OCI-LY7 (cell line): Measurements from ENCODE around the gene SEMA3G. TPM values are rescaled to one million over a fixed set of nuclear protein-coding genes. Genes with fewer than 3 reads are reported as not detected.

Experiments used
- BruUV-seq: library from RNA; stranded (reverse); fragments of 400-500 nt; replicated peaks from 2 replicates; lab custom pipeline; 2021; lab: Mats Ljungman, UMichigan
- CTCF ChIA-PET: fragments of 300-600 bp; sonication (Branson Sonifier 250); formaldehyde crosslinking; loops from one replicate; lab custom pipeline; 2022; ENCODE audit warnings: antibody characterized with exemption; ENCODE audit not compliant: unreplicated experiment; lab: Charles Lee
- POLR2A ChIA-PET: fragments of 300-600 bp; sonication (Branson Sonifier 250); formaldehyde crosslinking; loops from one replicate; lab custom pipeline; 2022; ENCODE audit warnings: antibody characterized with exemption; lab: Charles Lee
- DNase-seq: peaks from one replicate; pipeline ENCODE4 v3.0.0-alpha.2; 2015; ENCODE audit warnings: low spot score
- H2AFZ ChIP-seq: fragments of 200-600 bp; sonication (generic), shearing (Covaris generic); 2 replicates; pipeline ENCODE4 v1.6.1; 2014; ENCODE audit warnings: mild to moderate bottlenecking, antibody characterized with exemption, low read length, moderate library complexity
- H3K27ac ChIP-seq: fragments of 200-600 bp; sonication (generic); 2 replicates; pipeline ENCODE4 v1.5.1; 2014; ENCODE audit warnings: mixed run types, low read depth, mild to moderate bottlenecking, moderate library complexity, low read length, inconsistent platforms; ENCODE audit not compliant: poor library complexity, severe bottlenecking
- H3K36me3 ChIP-seq: fragments of 200-600 bp; sonication (generic); 2 replicates; pipeline ENCODE4 v1.6.1; 2014; ENCODE audit warnings: mild to moderate bottlenecking, antibody characterized with exemption, low read length, moderate library complexity, mixed read lengths; ENCODE audit not compliant: insufficient read depth
- H3K4me1 ChIP-seq: fragments of 200-600 bp; sonication (generic); 2 replicates; pipeline ENCODE4 v1.5.1; 2014; ENCODE audit warnings: mild to moderate bottlenecking, low read length; ENCODE audit not compliant: insufficient read depth, poor library complexity, severe bottlenecking
- H3K4me2 ChIP-seq: fragments of 200-600 bp; sonication (generic); 2 replicates; pipeline ENCODE4 v1.6.1; 2014; ENCODE audit warnings: mild to moderate bottlenecking, low read length
- H3K4me3 ChIP-seq: fragments of 200-600 bp; sonication (generic); 2 replicates; pipeline ENCODE4 v1.5.1; 2014; ENCODE audit warnings: mild to moderate bottlenecking, low read depth, low read length; ENCODE audit not compliant: poor library complexity, severe bottlenecking
- H3K79me2 ChIP-seq: fragments of 200-600 bp; sonication (generic); 2 replicates; pipeline ENCODE4 v1.6.1; 2016; ENCODE audit warnings: low read depth, mild to moderate bottlenecking, low read length, moderate library complexity, mixed read lengths; ENCODE audit not compliant: insufficient read depth
- H3K9me2 ChIP-seq: fragments of 200-600 bp; sonication (generic); 2 replicates; pipeline ENCODE4 v1.6.1; 2016; ENCODE audit warnings: mild to moderate bottlenecking, low read length, mixed read lengths; ENCODE audit not compliant: insufficient read depth
- H3K9me3 ChIP-seq: fragments of 200-600 bp; sonication (generic); 2 replicates; pipeline ENCODE4 v1.6.1; 2014; ENCODE audit warnings: mild to moderate bottlenecking, mixed run types, low read length, mixed read lengths
- H4K20me1 ChIP-seq: fragments of 200-600 bp; sonication (generic); 2 replicates; pipeline ENCODE4 v1.6.1; 2014; ENCODE audit warnings: mild to moderate bottlenecking, antibody characterized with exemption, low read length, moderate library complexity, mixed read lengths; ENCODE audit not compliant: insufficient read depth
- EZH2phosphoT487 ChIP-seq: fragments of 200-600 bp; sonication (generic); IDR thresholded peaks from 2 replicates; pipeline ENCODE4 v1.6.1; 2018; ENCODE audit warnings: low read depth, borderline replicate concordance, mild to moderate bottlenecking, mixed run types, antibody characterized with exemption, low read length, moderate library complexity, mixed read lengths
- intact Hi-C: fragments of 100-400 bp; cut with micrococcal nuclease; formaldehyde crosslinking; loops from one replicate; pipeline ENCODE4 v1.10.0; 2022; ENCODE audit not compliant: unreplicated experiment
- total RNA-seq, 2 experiments: library from RNA; depleted of rRNA in 1 of 2; stranded (reverse); fragments of >200 nt in 1 of 2; shearing (Covaris generic) in 1 of 2; gene quantifications; 2 replicates each; pipeline ENCODE4 v1.2.3, GENCODE V29; 2014 to 2022
- TF ChIP-seq, protein P1 (sequence below): fragments of 200-600 bp; sonication (generic); conservative IDR thresholded peaks from 2 replicates; pipeline ENCODE4 v1.5.1; 2014; ENCODE audit warnings: mild to moderate bottlenecking, antibody characterized with exemption, low read length, moderate library complexity, mixed read lengths

The SEMA3G gene
- total RNA-seq, 2 experiments from 2014 or later: not detected

- TF ChIP-seq, protein P1, sequence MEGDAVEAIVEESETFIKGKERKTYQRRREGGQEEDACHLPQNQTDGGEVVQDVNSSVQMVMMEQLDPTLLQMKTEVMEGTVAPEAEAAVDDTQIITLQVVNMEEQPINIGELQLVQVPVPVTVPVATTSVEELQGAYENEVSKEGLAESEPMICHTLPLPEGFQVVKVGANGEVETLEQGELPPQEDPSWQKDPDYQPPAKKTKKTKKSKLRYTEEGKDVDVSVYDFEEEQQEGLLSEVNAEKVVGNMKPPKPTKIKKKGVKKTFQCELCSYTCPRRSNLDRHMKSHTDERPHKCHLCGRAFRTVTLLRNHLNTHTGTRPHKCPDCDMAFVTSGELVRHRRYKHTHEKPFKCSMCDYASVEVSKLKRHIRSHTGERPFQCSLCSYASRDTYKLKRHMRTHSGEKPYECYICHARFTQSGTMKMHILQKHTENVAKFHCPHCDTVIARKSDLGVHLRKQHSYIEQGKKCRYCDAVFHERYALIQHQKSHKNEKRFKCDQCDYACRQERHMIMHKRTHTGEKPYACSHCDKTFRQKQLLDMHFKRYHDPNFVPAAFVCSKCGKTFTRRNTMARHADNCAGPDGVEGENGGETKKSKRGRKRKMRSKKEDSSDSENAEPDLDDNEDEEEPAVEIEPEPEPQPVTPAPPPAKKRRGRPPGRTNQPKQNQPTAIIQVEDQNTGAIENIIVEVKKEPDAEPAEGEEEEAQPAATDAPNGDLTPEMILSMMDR: no peak
- ChIA-PET CTCF (no interaction called here), POLR2A (interaction anchor here (0.8 kb wide), 1 partner anchor 11 kb away, joined by 5 read pairs; no protein-coding TSS in a partner anchor)
- BruUV-seq: no TSS peak
- Histone ChIP-seq H3K4me1 (no peaks in the 10 kb centered on the region), H2AFZ (no peak overlapping the region), H3K4me2 (no peak overlapping the region), H3K36me3 (peaks cover 49% of the 10 kb centered on the region), H3K4me3 (no peak overlapping the region), H3K27ac (no peak overlapping the region), H3K9me3 (no peaks in the 10 kb centered on the region), H3K79me2 (no peaks in the 10 kb centered on the region), H3K9me2 (no peaks in the 10 kb centered on the region), H4K20me1 (no peaks in the 10 kb centered on the region)
- intact Hi-C loops: no loop called here
- DNase-seq: no peak
Observed at GRCh38 chr3:52468336-52468735, 23.4 kb upstream of the SEMA3G start.

- no peaks in the 10 kb centered on the region for H3K4me1 ChIP-seq
- BruUV-seq: no TSS peak
- TF ChIP-seq, protein P1: no peak
- no peak for TF ChIP-seq EZH2phosphoT487
- no peaks in the 10 kb centered on the region for H3K9me2 ChIP-seq
- no peak overlapping the region for H3K27ac ChIP-seq
- H3K9me3 ChIP-seq: no peaks in the 10 kb centered on the region
- intact Hi-C loops: no loop called here
- POLR2A ChIA-PET: no interaction called here
- no peak overlapping the region for H3K4me2 ChIP-seq
- CTCF ChIA-PET: no interaction called here
- no peaks in the 10 kb centered on the region for H4K20me1 ChIP-seq
- H3K4me3 ChIP-seq: no peak overlapping the region
- no peaks in the 10 kb centered on the region for H3K79me2 ChIP-seq
- H2AFZ ChIP-seq: no peak overlapping the region
- DNase-seq: no peak
- peaks cover 71% of the 10 kb centered on the region for H3K36me3 ChIP-seq
Observed at GRCh38 chr3:52463416-52463815, 18.5 kb upstream of the SEMA3G start.

- BruUV-seq: no TSS peak
- CTCF ChIA-PET: no interaction called here
- POLR2A ChIA-PET: no interaction called here
Observed at GRCh38 chr3:52461874-52462273, 17.0 kb upstream of the SEMA3G start.

More at GRCh38 chr3:52461874-52462273, 17.0 kb upstream of the SEMA3G start:
- no peak overlapping the region for H3K4me3 ChIP-seq
- DNase-seq: no peak
- H3K9me2 ChIP-seq: no peaks in the 10 kb centered on the region
- no peak overlapping the region for H2AFZ ChIP-seq
- H3K36me3 ChIP-seq: peaks cover 82% of the 10 kb centered on the region
- H3K9me3 ChIP-seq: no peaks in the 10 kb centered on the region
- no peak overlapping the region for H3K27ac ChIP-seq
- TF ChIP-seq, protein P1: no peak
- TF ChIP-seq EZH2phosphoT487: no peak
- H3K4me2 ChIP-seq: no peak overlapping the region
- H3K4me1 ChIP-seq: peaks cover 5% of the 10 kb centered on the region
- H4K20me1 ChIP-seq: no peaks in the 10 kb centered on the region
- H3K79me2 ChIP-seq: no peaks in the 10 kb centered on the region
- intact Hi-C loops: no loop called here
